ENCODE measurements around the gene DNER. TPM values are rescaled to one million over a fixed set of nuclear protein-coding genes. Genes with fewer than 3 reads are reported as not detected.
"Not testable (repeated sequence)": the region's sequence is repeated elsewhere in the genome, so short reads cannot be mapped to it uniquely, and the experiment has no call there.

Gene DNER
- total RNA-seq, 1 donor: 0.72 TPM

- TF ChIP-seq, protein P1, sequence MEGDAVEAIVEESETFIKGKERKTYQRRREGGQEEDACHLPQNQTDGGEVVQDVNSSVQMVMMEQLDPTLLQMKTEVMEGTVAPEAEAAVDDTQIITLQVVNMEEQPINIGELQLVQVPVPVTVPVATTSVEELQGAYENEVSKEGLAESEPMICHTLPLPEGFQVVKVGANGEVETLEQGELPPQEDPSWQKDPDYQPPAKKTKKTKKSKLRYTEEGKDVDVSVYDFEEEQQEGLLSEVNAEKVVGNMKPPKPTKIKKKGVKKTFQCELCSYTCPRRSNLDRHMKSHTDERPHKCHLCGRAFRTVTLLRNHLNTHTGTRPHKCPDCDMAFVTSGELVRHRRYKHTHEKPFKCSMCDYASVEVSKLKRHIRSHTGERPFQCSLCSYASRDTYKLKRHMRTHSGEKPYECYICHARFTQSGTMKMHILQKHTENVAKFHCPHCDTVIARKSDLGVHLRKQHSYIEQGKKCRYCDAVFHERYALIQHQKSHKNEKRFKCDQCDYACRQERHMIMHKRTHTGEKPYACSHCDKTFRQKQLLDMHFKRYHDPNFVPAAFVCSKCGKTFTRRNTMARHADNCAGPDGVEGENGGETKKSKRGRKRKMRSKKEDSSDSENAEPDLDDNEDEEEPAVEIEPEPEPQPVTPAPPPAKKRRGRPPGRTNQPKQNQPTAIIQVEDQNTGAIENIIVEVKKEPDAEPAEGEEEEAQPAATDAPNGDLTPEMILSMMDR (IDR thresholded peaks at IDR 0.05; ENCODE audit: insufficient read depth, low read length): no peak
- H3K4me3 ChIP-seq (ENCODE audit: low read depth, low read length): no peak overlapping the region
- DNase-seq (ENCODE audit: low read depth): no peak
These were observed 17.0 kb upstream of the DNER start for GRCh38 chr2:229731363-229731762.

DNA sequence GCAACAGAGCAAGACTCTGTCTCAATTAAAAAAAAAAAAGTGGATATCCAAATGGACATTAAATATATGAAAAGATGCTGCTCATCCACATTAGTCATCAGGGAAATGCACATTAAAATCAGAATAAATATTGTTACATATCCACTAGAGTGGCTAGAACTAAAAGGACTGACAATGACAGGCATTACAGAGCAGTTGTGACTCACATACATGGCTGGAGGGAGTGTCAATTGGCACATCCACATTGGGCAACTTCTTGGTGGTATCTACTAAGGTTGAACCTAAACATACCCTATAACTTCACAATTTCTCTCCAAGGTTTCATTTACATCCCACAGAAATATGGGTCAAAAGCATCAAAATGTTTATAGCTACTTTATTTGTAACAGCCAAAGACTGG is 14.0 kb upstream of the DNER start:
- TF ChIP-seq, protein P1 (IDR thresholded peaks at IDR 0.05; ENCODE audit: insufficient read depth, low read length): no peak
- no peak for DNase-seq (ENCODE audit: low read depth)
- H3K4me3 ChIP-seq (ENCODE audit: low read depth, low read length): no peak overlapping the region

DNA sequence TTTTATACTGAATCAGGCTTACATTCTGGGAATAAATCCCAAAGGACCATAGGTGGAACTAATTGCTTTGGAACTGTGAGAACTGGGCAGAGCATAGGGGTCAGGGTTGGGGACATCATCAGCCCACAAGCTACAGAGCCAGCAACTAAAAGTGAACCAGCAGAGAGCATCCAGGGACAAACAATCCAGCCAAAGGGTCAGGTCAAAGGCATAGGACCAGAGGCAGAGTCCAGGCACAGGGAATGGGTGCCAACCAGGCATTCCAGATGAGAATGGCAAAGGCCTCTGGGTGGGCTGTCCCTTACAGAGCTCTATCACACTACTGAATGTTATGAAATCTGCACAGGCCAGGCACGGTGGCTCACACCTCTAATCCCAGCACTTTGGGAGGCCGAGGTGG is 12.3 kb upstream of the DNER start:
- DNase-seq (ENCODE audit: low read depth): no peak
- H3K4me3 ChIP-seq (ENCODE audit: low read depth, low read length): no peak overlapping the region
- TF ChIP-seq, protein P1 (IDR thresholded peaks at IDR 0.05; ENCODE audit: insufficient read depth, low read length): no peak

DNA sequence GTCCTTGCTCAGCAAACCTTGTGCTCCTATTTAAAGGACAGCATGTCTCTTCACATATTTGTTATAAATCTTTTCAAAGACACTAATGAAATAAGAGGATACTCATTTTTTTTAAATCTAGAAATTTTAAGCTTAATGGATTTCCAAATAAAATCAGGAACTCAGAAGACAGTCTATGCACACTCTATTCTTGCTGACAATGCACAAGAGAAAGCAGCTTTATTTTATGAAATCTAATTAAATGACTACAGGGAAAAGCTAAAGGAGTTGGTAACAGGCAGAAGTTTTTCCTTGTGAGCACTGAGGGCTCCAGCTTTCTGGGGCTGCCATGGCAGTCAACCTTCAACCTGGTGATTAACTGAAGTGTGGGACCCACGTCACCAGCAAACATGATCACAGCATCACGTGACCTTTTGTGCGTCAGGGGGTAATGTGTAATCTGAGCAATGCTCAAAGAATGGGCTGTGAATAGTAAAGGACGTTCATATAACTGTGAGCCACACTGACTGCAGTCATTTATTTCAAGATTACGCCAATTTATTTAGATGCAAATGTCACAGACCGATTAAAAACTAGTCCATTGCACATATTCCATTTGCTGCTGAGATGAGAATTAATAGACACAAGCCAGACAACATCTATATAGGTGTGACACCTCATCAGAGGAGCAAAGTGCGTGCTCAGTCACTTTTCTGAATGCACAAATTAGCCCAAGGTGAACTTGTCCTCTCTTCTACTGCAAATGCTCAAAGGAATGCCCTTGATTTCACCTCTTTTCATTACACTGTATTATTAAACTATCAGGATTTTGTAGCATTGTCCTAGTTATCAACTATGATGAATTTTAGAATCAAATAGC is 11.6 kb upstream of the DNER start:
- H3K4me3 ChIP-seq (ENCODE audit: low read depth, low read length): no peak overlapping the region
- peak; percentile 65 for DNase-seq (ENCODE audit: low read depth)
- TF ChIP-seq, protein P1 (IDR thresholded peaks at IDR 0.05; ENCODE audit: insufficient read depth, low read length): no peak

- DNase-seq (ENCODE audit: low read depth); H3K4me3 ChIP-seq (ENCODE audit: low read depth, low read length): not testable (repeated sequence)
These were observed 8.8 kb upstream of the DNER start for GRCh38 chr2:229723192-229723591.

- H3K4me3 ChIP-seq (ENCODE audit: low read depth, low read length): no peak overlapping the region
- TF ChIP-seq, protein P1 (IDR thresholded peaks at IDR 0.05; ENCODE audit: insufficient read depth, low read length): no peak
- DNase-seq (ENCODE audit: low read depth): peak; percentile 11
These were observed 5.7 kb upstream of the DNER start for GRCh38 chr2:229719926-229720647.

DNA sequence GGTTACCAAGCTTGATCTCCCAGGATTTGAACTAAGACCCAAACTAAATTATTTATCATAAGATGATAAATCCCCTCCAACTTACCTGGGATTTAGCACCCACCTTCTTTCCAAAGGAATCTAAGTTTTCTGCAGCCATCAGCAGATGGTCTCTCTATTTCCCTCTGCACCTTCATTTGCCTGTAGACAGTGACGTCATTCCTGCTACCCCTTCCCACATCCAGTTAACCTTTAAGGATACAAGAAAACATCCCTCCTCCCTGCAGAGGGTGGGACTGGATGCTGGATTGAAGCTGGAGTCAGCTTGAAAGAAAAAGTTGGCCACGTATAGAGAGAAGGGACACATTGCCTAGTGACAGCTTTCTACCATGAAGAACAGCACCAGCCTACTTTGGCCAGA is 3.7 kb upstream of the DNER start:
- H3K4me3 ChIP-seq (ENCODE audit: low read depth, low read length): no peak overlapping the region
- no peak for DNase-seq (ENCODE audit: low read depth)
- TF ChIP-seq, protein P1 (IDR thresholded peaks at IDR 0.05; ENCODE audit: insufficient read depth, low read length): no peak
